Caco-2 (cell line): ENCODE results near the gene AOX1. TPM values are rescaled to one million over a fixed set of nuclear protein-coding genes. Genes with fewer than 3 reads are reported as not detected.

Experiments
- BruUV-seq: library from RNA; stranded (reverse); fragments of 400-500 nt; replicated peaks from 2 replicates; lab custom pipeline; 2021; lab: Mats Ljungman, UMichigan
- CTCF ChIA-PET: fragments of 300-600 bp; sonication (Branson Sonifier 250); formaldehyde crosslinking; loops from one replicate; lab custom pipeline; 2022; ENCODE audit warnings: antibody characterized with exemption; lab: Charles Lee
- POLR2A ChIA-PET: fragments of 300-600 bp; sonication (Branson Sonifier 250); formaldehyde crosslinking; loops from one replicate; lab custom pipeline; 2022; ENCODE audit warnings: antibody characterized with exemption; lab: Charles Lee
- DNase-seq, 2 experiments: peaks; one replicate each; pipeline versions ENCODE4 v3.0.0 to v3.0.0-alpha.2; 2020 to 2022
- H3K27me3 ChIP-seq: replicated peaks from 2 replicates; pipeline ENCODE4 v1.6.0; 2011; ENCODE audit warnings: low read length; ENCODE audit not compliant: control insufficient read depth, insufficient read depth
- H3K36me3 ChIP-seq: 2 replicates; pipeline ENCODE4 v1.5.1; 2011; ENCODE audit warnings: low read length; ENCODE audit not compliant: control insufficient read depth, insufficient read depth
- H3K4me1 ChIP-seq: fragments of 250-450 bp; sonication (Bioruptor Pico); 2 replicates; pipeline ENCODE4 v1.5.1; 2020; ENCODE audit warnings: mild to moderate bottlenecking
- H3K4me3 ChIP-seq: 2 replicates; pipeline ENCODE4 v1.5.1; 2011; ENCODE audit warnings: low read depth, mild to moderate bottlenecking, control low read depth, low read length
- H3K9me3 ChIP-seq: fragments of 250-450 bp; sonication (Bioruptor Pico); 2 replicates; pipeline ENCODE4 v1.5.1; 2020; ENCODE audit warnings: mild to moderate bottlenecking, moderate library complexity
- H3K27ac Mint-ChIP-seq: one replicate; pipeline ENCODE4 v1.8.0; 2022; ENCODE audit warnings: mixed read lengths; ENCODE audit not compliant: unreplicated experiment
- H3K27me3 Mint-ChIP-seq: one replicate; pipeline ENCODE4 v1.8.0; 2022; ENCODE audit warnings: mixed read lengths; ENCODE audit not compliant: insufficient read depth, unreplicated experiment
- H3K36me3 Mint-ChIP-seq: one replicate; pipeline ENCODE4 v1.8.0; 2022; ENCODE audit warnings: mild to moderate bottlenecking, mixed read lengths; ENCODE audit not compliant: insufficient read depth, unreplicated experiment
- H3K4me1 Mint-ChIP-seq: one replicate; pipeline ENCODE4 v1.8.0; 2022; ENCODE audit warnings: low read depth, mixed read lengths; ENCODE audit not compliant: unreplicated experiment
- H3K4me3 Mint-ChIP-seq: one replicate; pipeline ENCODE4 v1.8.0; 2022; ENCODE audit warnings: mild to moderate bottlenecking, moderate library complexity, mixed read lengths; ENCODE audit not compliant: unreplicated experiment
- H3K9me3 Mint-ChIP-seq: one replicate; pipeline ENCODE4 v1.8.0; 2022; ENCODE audit warnings: mixed read lengths; ENCODE audit not compliant: unreplicated experiment
- CTCF ChIP-seq, 2 experiments: fragments of 200-600 bp in 1 of 2; IDR thresholded peaks; 1 replicate in 1 of 2; 2 replicates in 1 of 2; pipeline versions ENCODE4 v1.5.1 to v1.8.0; 2011 to 2022; ENCODE audit warnings: antibody characterized with exemption in 1 of 2, control low read depth in 1 of 2, inconsistent platforms in 1 of 2, low read depth in 1 of 2, low read length in 1 of 2, mild to moderate bottlenecking in 1 of 2, moderate library complexity in 1 of 2; ENCODE audit not compliant: insufficient read depth in 1 of 2, severe bottlenecking in 1 of 2, unreplicated experiment in 1 of 2
- intact Hi-C: fragments of 100-400 bp; cut with micrococcal nuclease; formaldehyde crosslinking; loops from one replicate; pipeline ENCODE4 v1.10.0; 2022; ENCODE audit not compliant: unreplicated experiment
- total RNA-seq: library from RNA; stranded (reverse); gene quantifications from 2 replicates; pipeline ENCODE4 v1.2.3, GENCODE V29; 2022

Gene AOX1
- total RNA-seq, 1 experiment from 2014 or later: 0.79 TPM

GRCh38 chr2:200667413-200667812 is 81.6 kb downstream of the AOX1 start:
- Mint-ChIP-seq H3K9me3 (no peaks in the 10 kb centered on the region), H3K36me3 (no peaks in the 10 kb centered on the region), H3K27me3 (no peaks in the 10 kb centered on the region), H3K4me1 (peaks cover 8% of the 10 kb centered on the region), H3K4me3 (no peak overlapping the region), H3K27ac (no peak overlapping the region)
- Histone ChIP-seq H3K4me1 (peaks cover 22% of the 10 kb centered on the region), H3K27me3 (no peaks in the 10 kb centered on the region), H3K36me3 (no peaks in the 10 kb centered on the region), H3K9me3 (no peaks in the 10 kb centered on the region; the same call in 1 of the 2 replicates), H3K4me3 (no peak overlapping the region)
- BruUV-seq: no TSS peak
- CTCF ChIA-PET: no interaction called here
- POLR2A ChIA-PET: no interaction called here
- intact Hi-C loops: no loop called here
- TF ChIP-seq CTCF (IDR thresholded peaks at IDR 0.05; ENCODE audit: insufficient read depth in 1 of 2, low read depth in 1 of 2, low read length in 1 of 2, severe bottlenecking in 1 of 2, unreplicated experiment in 1 of 2): no peak
- no peak for DNase-seq

- no peaks in the 10 kb centered on the region for H3K27me3 Mint-ChIP-seq
- intact Hi-C loops: no loop called here
- H3K4me3 Mint-ChIP-seq: no peak overlapping the region
- peaks cover 22% of the 10 kb centered on the region for H3K4me1 ChIP-seq
- H3K36me3 ChIP-seq: no peaks in the 10 kb centered on the region
- no peak overlapping the region for H3K4me3 ChIP-seq
- H3K4me1 Mint-ChIP-seq: peaks cover 3% of the 10 kb centered on the region
- no peaks in the 10 kb centered on the region for H3K27me3 ChIP-seq
- ChIA-PET POLR2A (no interaction called here), CTCF (no interaction called here)
- no peak overlapping the region for H3K27ac Mint-ChIP-seq
- TF ChIP-seq CTCF (IDR thresholded peaks at IDR 0.05; ENCODE audit: insufficient read depth in 1 of 2, low read depth in 1 of 2, low read length in 1 of 2, severe bottlenecking in 1 of 2, unreplicated experiment in 1 of 2): no peak
- H3K9me3 ChIP-seq: no peaks in the 10 kb centered on the region; the same call in 1 of the 2 replicates
- no peak for DNase-seq
- H3K9me3 Mint-ChIP-seq: no peaks in the 10 kb centered on the region
- BruUV-seq: no TSS peak
- no peaks in the 10 kb centered on the region for H3K36me3 Mint-ChIP-seq
Measured at GRCh38 chr2:200668478-200668877, 82.7 kb downstream of the AOX1 start.

- BruUV-seq: no TSS peak
- H3K9me3 ChIP-seq: no peaks in the 10 kb centered on the region; the same call in 1 of the 2 replicates
- no peaks in the 10 kb centered on the region for H3K27me3 ChIP-seq
- CTCF ChIA-PET: no interaction called here
- H3K4me1 ChIP-seq: peaks cover 22% of the 10 kb centered on the region
- no peak for TF ChIP-seq CTCF (IDR thresholded peaks at IDR 0.05; ENCODE audit: insufficient read depth in 1 of 2, low read depth in 1 of 2, low read length in 1 of 2, severe bottlenecking in 1 of 2, unreplicated experiment in 1 of 2)
- H3K27ac Mint-ChIP-seq: no peak overlapping the region
- no peaks in the 10 kb centered on the region for H3K36me3 ChIP-seq
- H3K36me3 Mint-ChIP-seq: no peaks in the 10 kb centered on the region
- no peaks in the 10 kb centered on the region for H3K9me3 Mint-ChIP-seq
- H3K4me1 Mint-ChIP-seq: no peaks in the 10 kb centered on the region
- no peaks in the 10 kb centered on the region for H3K27me3 Mint-ChIP-seq
- H3K4me3 ChIP-seq: no peak overlapping the region
- POLR2A ChIA-PET: no interaction called here
- no peak for DNase-seq
- intact Hi-C loops: no loop called here
- H3K4me3 Mint-ChIP-seq: no peak overlapping the region
Measured at GRCh38 chr2:200669308-200669707, 83.5 kb downstream of the AOX1 start.
